ENCODE data around the gene LATS1. TPM values are rescaled to one million over a fixed set of nuclear protein-coding genes. Genes with fewer than 3 reads are reported as not detected.

Gene LATS1
- total RNA-seq, 2 donors from 2014 or later: 24.4 to 30.5 TPM

DNA sequence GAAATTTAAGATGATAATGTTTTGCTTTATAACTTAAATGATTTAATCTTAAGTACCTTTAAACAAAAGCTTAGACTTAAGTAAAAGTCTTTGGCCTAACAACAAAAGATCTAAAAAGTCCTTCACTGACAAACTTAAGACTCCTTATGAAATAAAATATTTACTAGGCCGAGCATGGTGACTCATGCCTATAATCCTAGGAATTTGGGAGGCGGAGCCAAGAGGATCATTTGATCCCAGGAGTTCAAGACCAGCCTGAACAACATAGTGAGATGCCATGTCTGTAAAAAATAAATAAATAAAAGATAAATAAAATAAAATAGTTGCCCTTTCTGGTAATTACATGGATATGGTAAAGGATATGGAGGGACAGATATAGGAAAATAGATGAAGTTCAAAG is 81.8 kb downstream of the LATS1 start:
- Histone ChIP-seq H3K27ac (no peak overlapping the region), H3K27me3 (replicated peaks; ENCODE audit: insufficient read depth) (no peaks in the 10 kb centered on the region), H3K9me3 (no peaks in the 10 kb centered on the region), H3K36me3 (no peaks in the 10 kb centered on the region), H3K4me3 (no peak overlapping the region), H3K4me1 (ENCODE audit: control insufficient read depth in 1 of 2, low read depth in 2 of 2) (no peaks in the 10 kb centered on the region)
- no peak for DNase-seq (ENCODE audit: low spot score)
- ATAC-seq (ENCODE audit: insufficient number of reproducible peaks, low FRiP score, low read depth): no peak
- TF ChIP-seq, protein P1, sequence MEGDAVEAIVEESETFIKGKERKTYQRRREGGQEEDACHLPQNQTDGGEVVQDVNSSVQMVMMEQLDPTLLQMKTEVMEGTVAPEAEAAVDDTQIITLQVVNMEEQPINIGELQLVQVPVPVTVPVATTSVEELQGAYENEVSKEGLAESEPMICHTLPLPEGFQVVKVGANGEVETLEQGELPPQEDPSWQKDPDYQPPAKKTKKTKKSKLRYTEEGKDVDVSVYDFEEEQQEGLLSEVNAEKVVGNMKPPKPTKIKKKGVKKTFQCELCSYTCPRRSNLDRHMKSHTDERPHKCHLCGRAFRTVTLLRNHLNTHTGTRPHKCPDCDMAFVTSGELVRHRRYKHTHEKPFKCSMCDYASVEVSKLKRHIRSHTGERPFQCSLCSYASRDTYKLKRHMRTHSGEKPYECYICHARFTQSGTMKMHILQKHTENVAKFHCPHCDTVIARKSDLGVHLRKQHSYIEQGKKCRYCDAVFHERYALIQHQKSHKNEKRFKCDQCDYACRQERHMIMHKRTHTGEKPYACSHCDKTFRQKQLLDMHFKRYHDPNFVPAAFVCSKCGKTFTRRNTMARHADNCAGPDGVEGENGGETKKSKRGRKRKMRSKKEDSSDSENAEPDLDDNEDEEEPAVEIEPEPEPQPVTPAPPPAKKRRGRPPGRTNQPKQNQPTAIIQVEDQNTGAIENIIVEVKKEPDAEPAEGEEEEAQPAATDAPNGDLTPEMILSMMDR (IDR thresholded peaks at IDR 0.05): no peak

DNA sequence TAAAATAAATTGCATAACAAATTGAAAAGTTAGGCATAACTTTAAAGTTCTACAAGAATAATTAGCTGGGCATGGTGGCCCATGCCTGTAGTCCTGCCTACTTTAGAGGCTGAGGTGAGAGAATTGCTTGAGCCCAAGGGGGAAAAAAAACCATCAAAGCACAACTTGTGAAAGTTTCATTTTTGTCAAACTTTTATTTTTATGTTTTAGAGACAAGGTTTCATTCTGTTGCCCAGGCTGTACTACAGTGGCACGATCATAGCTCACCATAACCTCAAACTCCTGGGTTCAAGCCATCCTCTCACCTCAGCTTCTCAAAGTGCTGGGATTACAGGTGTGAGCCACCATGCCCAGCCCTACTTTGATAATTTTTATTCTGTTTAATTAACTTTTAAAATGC is 83.6 kb downstream of the LATS1 start:
- no peaks in the 10 kb centered on the region for H3K4me1 ChIP-seq (ENCODE audit: control insufficient read depth in 1 of 2, low read depth in 2 of 2)
- no peaks in the 10 kb centered on the region for H3K36me3 ChIP-seq
- no peak overlapping the region for H3K4me3 ChIP-seq
- H3K27ac ChIP-seq: no peak overlapping the region
- DNase-seq (ENCODE audit: low spot score) (no peak), ATAC-seq (ENCODE audit: insufficient number of reproducible peaks, low FRiP score, low read depth) (no peak)
- TF ChIP-seq, protein P1 (IDR thresholded peaks at IDR 0.05): no peak
- H3K27me3 ChIP-seq (replicated peaks; ENCODE audit: insufficient read depth): no peaks in the 10 kb centered on the region
- no peaks in the 10 kb centered on the region for H3K9me3 ChIP-seq

DNA sequence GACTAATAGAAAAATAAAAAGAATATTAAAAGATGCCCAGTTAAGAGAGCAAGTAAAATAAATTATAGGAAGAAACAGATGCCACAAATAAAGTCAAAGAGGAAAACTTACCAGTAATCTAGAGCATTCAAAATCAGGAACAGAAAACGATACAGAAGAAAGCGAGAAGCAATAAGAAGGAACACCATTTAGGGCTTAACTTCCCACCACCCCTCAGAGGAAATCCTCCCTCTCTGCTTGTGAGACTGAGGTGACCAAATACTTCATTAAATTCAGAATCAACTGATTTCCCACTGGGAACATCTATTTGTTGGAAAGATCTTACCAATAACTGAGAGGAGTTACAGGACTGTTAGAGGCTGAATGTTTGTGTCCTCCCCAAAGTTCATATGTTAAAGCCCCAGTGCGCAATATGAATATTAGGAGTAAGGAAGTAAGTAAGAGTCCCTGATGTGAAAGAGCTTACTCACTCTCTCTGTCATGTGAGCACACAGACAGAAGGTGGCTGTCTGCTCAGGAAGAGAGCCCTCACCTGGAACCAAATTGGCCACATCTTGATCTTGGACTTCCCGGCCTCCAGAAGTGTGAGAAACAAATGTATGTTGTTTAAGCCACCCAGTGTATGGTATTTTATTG is 88.9 kb downstream of the LATS1 start:
- TF ChIP-seq, protein P1 (IDR thresholded peaks at IDR 0.05): no peak
- DNase-seq (ENCODE audit: low spot score) (no peak), ATAC-seq (ENCODE audit: insufficient number of reproducible peaks, low FRiP score, low read depth) (no peak)
- Histone ChIP-seq H3K36me3 (peaks cover 5% of the 10 kb centered on the region), H3K9me3 (no peaks in the 10 kb centered on the region), H3K4me3 (no peak overlapping the region), H3K27me3 (replicated peaks; ENCODE audit: insufficient read depth) (no peaks in the 10 kb centered on the region), H3K4me1 (ENCODE audit: control insufficient read depth in 1 of 2, low read depth in 2 of 2) (no peaks in the 10 kb centered on the region), H3K27ac (no peak overlapping the region)

DNA sequence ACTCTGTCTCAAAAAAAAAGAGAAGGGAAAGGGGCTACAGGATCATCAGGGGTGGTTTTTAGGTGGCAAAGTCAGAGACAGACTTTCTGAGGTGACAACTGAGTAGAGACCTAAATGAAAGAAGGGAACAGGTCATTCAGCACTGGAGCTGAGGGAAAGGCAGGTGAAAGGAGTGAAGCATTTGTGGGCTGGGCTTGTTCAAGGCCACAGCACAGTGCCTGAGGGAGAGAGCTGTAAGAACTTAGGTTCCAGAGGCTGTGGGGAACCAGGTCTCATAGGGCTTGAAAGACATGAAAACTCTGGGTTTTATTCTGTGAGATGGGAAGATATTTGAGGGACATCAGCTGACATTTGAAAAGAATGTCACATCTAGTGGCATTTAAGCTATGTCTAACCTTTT is 90.2 kb downstream of the LATS1 start:
- ATAC-seq (ENCODE audit: insufficient number of reproducible peaks, low FRiP score, low read depth) (no peak), DNase-seq (ENCODE audit: low spot score) (no peak)
- no peak overlapping the region for H3K4me3 ChIP-seq
- H3K4me1 ChIP-seq (ENCODE audit: control insufficient read depth in 1 of 2, low read depth in 2 of 2): no peaks in the 10 kb centered on the region
- TF ChIP-seq, protein P1 (IDR thresholded peaks at IDR 0.05): no peak
- no peaks in the 10 kb centered on the region for H3K9me3 ChIP-seq
- H3K27me3 ChIP-seq (replicated peaks; ENCODE audit: insufficient read depth): no peaks in the 10 kb centered on the region
- no peak overlapping the region for H3K27ac ChIP-seq
- H3K36me3 ChIP-seq: peaks cover 11% of the 10 kb centered on the region

DNA sequence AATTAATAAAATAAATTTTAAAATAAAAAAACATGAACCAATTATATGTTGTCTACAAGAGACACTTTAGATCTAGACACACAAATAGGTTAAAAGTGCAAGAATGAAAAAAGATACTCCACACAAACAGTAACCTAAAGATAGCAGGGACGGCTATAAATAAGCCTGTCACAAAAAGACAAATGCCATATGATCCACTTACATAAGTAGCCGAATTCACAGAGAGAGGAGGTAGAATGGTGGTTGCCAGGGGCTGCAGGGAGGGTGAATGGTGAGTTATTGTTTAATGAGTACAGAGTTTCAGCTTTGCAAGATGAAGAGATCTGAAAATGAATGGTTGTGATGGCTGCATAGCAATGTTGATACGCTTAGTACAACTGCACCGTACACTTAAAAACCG is 102.1 kb downstream of the LATS1 start:
- no peaks in the 10 kb centered on the region for H3K27me3 ChIP-seq (replicated peaks; ENCODE audit: insufficient read depth)
- H3K27ac ChIP-seq: no peak overlapping the region
- no peaks in the 10 kb centered on the region for H3K36me3 ChIP-seq
- DNase-seq (ENCODE audit: low spot score) (no peak), ATAC-seq (ENCODE audit: insufficient number of reproducible peaks, low FRiP score, low read depth) (no peak)
- no peak overlapping the region for H3K4me3 ChIP-seq
- TF ChIP-seq, protein P1 (IDR thresholded peaks at IDR 0.05): no peak
- peaks cover 3% of the 10 kb centered on the region for H3K9me3 ChIP-seq
- H3K4me1 ChIP-seq (ENCODE audit: control insufficient read depth in 1 of 2, low read depth in 2 of 2): no peaks in the 10 kb centered on the region
